ENCODE data around the gene GALNT15.

The GALNT15 gene

GRCh38 chr3:16279010-16279801 is 104.7 kb downstream of the GALNT15 start:
- no peak for DNase-seq (ENCODE audit: low read depth, low spot score)
- no CpG with 5 or more reads among the region's 3 CpGs for WGBS (ENCODE audit: insufficient coverage, insufficient read length)
- Histone ChIP-seq H3K4me1 (ENCODE audit: control insufficient read depth, insufficient read depth, low read length) (no peaks in the 10 kb centered on the region), H3K36me3 (ENCODE audit: control insufficient read depth, insufficient read depth, low read length) (no peaks in the 10 kb centered on the region), H3K27me3 (ENCODE audit: control insufficient read depth, insufficient read depth, low read length) (no peaks in the 10 kb centered on the region), H3K4me3 (ENCODE audit: low read length) (no peak overlapping the region), H3K9me3 (ENCODE audit: control insufficient read depth, insufficient read depth, low read length) (no peaks in the 10 kb centered on the region), H3K27ac (ENCODE audit: low read length) (no peak overlapping the region)

DNA sequence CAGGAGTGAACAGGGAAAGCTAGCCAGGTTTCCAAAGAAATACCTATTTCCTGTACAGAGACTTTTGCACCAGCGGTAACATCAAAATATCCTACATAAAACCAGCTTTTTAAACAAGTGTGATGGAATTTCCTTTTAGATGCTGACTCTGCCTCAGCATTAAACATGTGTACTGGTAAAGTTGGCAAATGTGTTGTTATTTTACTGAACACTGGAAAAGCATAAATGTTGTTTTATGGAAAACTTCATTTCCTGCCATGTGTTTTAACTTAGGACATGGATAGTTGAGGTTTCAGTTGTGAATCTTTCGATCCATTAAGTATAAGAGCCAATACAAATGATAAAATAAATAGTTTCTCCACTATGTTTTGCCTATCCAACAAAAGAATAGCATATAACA is 106.2 kb downstream of the GALNT15 start:
- Histone ChIP-seq H3K4me3 (ENCODE audit: low read length) (no peak overlapping the region), H3K27me3 (ENCODE audit: control insufficient read depth, insufficient read depth, low read length) (no peaks in the 10 kb centered on the region), H3K27ac (ENCODE audit: low read length) (no peak overlapping the region), H3K4me1 (ENCODE audit: control insufficient read depth, insufficient read depth, low read length) (no peaks in the 10 kb centered on the region), H3K36me3 (ENCODE audit: control insufficient read depth, insufficient read depth, low read length) (no peaks in the 10 kb centered on the region), H3K9me3 (ENCODE audit: control insufficient read depth, insufficient read depth, low read length) (no peaks in the 10 kb centered on the region)
- DNase-seq (ENCODE audit: low read depth, low spot score): no peak
- WGBS (ENCODE audit: insufficient coverage, insufficient read length): no CpG with 5 or more reads among the region's 2 CpGs
